HUES48 (cell line): Measurements from ENCODE around the gene METRN.

Source experiments
- H3K27ac ChIP-seq: one replicate; pipeline ENCODE4 v1.7.0; 2013; ENCODE audit warnings: low read depth, low read length, inconsistent platforms
- H3K27me3 ChIP-seq: 2 replicates; pipeline ENCODE4 v1.6.1; 2013; ENCODE audit warnings: mild to moderate bottlenecking, low read length; ENCODE audit not compliant: control insufficient read depth, insufficient read depth
- H3K36me3 ChIP-seq: 2 replicates; pipeline ENCODE4 v1.6.1; 2013; ENCODE audit warnings: low read length; ENCODE audit not compliant: control insufficient read depth, insufficient read depth
- H3K4me1 ChIP-seq: 2 replicates; pipeline ENCODE4 v1.6.1; 2013; ENCODE audit warnings: mild to moderate bottlenecking, low read length; ENCODE audit not compliant: control insufficient read depth, insufficient read depth
- H3K4me3 ChIP-seq: 2 replicates; pipeline ENCODE4 v1.5.1; 2013; ENCODE audit warnings: mild to moderate bottlenecking, low read depth, low read length
- H3K9ac ChIP-seq: 2 replicates; pipeline ENCODE4 v1.6.1; 2013; ENCODE audit warnings: mild to moderate bottlenecking, low read depth, low read length, moderate library complexity
- H3K9me3 ChIP-seq: 2 replicates; pipeline ENCODE4 v1.6.1; 2013; ENCODE audit warnings: low read length; ENCODE audit not compliant: control insufficient read depth, insufficient read depth

Gene METRN

DNA sequence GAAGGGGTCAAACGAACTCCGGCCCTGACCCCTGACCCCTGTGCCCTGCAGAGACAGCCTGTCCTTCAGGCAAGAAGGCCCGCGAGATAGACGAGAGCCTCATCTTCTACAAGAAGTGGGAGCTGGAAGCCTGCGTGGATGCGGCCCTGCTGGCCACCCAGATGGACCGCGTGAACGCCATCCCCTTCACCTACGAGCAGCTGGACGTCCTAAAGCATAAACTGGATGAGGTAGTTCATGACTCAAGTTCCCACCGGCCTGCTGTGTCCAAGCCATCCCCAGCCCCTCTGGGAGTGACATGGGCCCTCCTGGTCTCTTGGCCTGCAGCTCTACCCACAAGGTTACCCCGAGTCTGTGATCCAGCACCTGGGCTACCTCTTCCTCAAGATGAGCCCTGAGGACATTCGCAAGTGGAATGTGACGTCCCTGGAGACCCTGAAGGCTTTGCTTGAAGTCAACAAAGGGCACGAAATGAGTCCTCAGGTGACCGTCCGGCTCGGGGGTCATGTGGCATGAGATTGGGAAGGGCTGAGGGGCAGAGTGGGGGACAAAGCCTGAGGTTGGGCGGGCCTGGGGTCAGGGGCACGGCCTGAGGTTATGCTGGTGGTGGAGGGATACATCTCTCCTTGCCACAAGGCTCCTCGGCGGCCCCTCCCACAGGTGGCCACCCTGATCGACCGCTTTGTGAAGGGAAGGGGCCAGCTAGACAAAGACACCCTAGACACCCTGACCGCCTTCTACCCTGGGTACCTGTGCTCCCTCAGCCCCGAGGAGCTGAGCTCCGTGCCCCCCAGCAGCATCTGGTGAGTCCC is 51.3 kb downstream of the METRN start:
- H3K4me1 ChIP-seq = no peaks in the 10 kb centered on the region
- H3K9ac ChIP-seq = no peak overlapping the region
- H3K27me3 ChIP-seq = no peaks in the 10 kb centered on the region
- no peak overlapping the region for H3K4me3 ChIP-seq
- no peak overlapping the region for H3K27ac ChIP-seq
- no peaks in the 10 kb centered on the region for H3K36me3 ChIP-seq
- no peaks in the 10 kb centered on the region for H3K9me3 ChIP-seq

DNA sequence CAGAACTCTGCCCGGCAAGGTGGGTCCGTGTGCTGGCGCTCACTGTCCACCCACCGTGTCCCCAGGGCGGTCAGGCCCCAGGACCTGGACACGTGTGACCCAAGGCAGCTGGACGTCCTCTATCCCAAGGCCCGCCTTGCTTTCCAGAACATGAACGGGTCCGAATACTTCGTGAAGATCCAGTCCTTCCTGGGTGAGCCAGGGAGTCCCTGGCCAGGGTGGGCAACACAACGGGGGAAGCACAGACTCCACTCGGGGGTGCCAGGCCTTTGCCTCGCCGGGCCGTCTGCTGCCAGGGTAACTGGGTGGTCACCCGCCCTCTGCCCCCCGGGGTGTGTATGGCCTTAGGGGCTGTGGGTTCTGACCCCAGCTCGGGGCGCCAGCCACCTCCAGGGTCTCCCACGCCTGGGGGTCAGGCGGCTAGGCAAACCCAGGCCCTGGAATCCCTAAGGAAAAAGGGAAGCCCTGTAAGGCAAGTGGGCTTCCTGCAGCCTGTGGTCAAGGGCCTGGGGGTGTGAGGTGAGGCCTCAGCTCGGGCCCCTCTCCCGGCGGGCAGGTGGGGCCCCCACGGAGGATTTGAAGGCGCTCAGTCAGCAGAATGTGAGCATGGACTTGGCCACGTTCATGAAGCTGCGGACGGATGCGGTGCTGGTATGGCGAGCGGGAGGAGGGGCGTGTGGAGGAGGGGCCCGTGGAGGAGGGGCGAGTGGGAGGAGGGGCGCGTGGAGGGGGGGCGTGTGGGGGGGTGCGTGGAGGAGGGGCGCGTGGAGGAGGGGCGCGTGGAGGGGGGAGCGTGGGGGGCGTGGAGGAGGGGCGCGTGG is 52.1 kb downstream of the METRN start:
- H3K4me3 ChIP-seq = no peak overlapping the region
- no peaks in the 10 kb centered on the region for H3K9me3 ChIP-seq
- no peaks in the 10 kb centered on the region for H3K36me3 ChIP-seq
- H3K4me1 ChIP-seq = no peaks in the 10 kb centered on the region
- H3K9ac ChIP-seq = no peak overlapping the region
- H3K27ac ChIP-seq = no peak overlapping the region
- H3K27me3 ChIP-seq = no peaks in the 10 kb centered on the region

DNA sequence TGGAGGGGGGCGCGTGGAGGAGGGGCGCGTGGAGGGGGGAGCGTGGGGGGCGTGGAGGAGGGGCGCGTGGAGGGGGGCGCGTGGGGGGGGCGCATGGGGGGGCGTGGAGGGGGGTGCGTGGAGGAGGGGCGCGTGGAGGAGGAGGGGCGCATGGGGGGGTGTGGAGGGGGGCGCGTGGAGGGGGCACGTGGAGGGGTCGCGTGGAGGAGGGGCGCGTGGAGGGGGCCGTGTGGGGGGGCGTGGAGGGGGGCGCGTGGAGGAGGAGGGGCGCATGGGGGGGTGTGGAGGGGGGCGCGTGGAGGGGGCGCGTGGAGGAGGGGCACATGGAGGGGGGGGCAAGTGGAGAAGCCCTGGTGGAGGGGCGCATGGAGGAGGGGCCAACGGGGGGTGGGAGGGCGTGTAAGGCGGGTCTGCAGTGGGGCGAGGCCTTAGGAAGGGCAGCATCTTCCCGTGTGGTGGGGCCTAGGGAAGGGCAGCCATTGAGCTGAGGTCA is 52.9 kb downstream of the METRN start:
- Histone ChIP-seq H3K9me3 (no peaks in the 10 kb centered on the region), H3K4me3 (no peak overlapping the region), H3K9ac (no peak overlapping the region), H3K4me1 (no peaks in the 10 kb centered on the region), H3K27me3 (no peaks in the 10 kb centered on the region), H3K27ac (no peak overlapping the region), H3K36me3 (no peaks in the 10 kb centered on the region)

DNA sequence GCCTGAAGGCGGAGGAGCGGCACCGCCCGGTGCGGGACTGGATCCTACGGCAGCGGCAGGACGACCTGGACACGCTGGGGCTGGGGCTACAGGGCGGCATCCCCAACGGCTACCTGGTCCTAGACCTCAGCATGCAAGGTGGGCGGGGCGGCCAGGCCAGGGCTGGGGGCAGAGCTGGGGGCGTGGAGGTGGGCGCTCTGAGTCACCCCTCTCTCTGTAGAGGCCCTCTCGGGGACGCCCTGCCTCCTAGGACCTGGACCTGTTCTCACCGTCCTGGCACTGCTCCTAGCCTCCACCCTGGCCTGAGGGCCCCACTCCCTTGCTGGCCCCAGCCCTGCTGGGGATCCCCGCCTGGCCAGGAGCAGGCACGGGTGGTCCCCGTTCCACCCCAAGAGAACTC is 53.5 kb downstream of the METRN start:
- H3K9me3 ChIP-seq = no peaks in the 10 kb centered on the region
- no peak overlapping the region for H3K27ac ChIP-seq
- no peak overlapping the region for H3K4me3 ChIP-seq
- H3K4me1 ChIP-seq = no peaks in the 10 kb centered on the region
- H3K27me3 ChIP-seq = no peaks in the 10 kb centered on the region
- H3K9ac ChIP-seq = no peak overlapping the region
- H3K36me3 ChIP-seq = no peaks in the 10 kb centered on the region
